ENCODE data around the gene TRDN.
"Not testable (repeated sequence)": the region's sequence is repeated elsewhere in the genome, so short reads cannot be mapped to it uniquely, and the experiment has no call there.

Gene TRDN

DNA sequence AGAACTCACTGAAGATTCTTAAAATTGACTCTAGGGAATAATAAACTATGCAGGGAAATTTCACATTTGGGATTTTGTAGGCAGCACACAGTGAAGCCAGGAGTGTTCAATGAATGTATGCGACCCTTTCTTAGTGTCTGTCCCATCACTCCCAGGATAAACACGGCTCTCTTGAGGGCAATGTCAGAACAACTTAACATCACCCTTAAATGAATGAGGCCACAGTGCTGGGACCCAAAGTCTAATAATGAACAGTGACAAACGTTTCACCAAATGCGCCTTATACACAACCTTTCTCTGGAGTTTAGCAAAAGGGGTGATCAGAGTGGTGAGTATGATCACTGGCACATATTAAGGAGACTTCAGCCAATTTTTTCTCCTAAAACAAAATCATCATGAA, 403.4 kb downstream of the TRDN start:
- DNase-seq: no peak

GRCh38 chr6:123227789-123228188, 409.0 kb downstream of the TRDN start:
- not testable (repeated sequence) for DNase-seq

GRCh38 chr6:123226398-123226797, 410.4 kb downstream of the TRDN start:
- no peak for DNase-seq

GRCh38 chr6:123224077-123224476, 412.7 kb downstream of the TRDN start:
- DNase-seq: no peak

DNA sequence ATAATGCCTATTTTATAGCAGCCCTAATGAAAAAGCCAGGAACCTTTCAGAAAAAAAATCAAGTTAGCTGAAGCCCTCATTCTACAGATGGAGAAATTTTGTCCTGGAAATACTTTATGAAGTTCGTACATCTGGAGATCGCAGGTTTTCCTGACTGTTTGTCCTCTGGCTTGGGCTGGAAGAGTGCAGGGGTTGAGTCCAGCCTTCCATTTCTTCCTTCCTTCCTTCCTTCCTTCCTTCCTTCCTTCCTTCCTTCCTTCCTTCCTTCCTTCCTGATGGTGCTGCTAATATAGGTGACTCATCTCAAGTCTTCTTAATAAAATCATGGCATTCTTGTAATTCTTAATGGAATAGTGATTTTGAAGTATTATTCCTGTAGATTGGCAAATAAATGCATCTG, 413.3 kb downstream of the TRDN start:
- DNase-seq: no peak

DNA sequence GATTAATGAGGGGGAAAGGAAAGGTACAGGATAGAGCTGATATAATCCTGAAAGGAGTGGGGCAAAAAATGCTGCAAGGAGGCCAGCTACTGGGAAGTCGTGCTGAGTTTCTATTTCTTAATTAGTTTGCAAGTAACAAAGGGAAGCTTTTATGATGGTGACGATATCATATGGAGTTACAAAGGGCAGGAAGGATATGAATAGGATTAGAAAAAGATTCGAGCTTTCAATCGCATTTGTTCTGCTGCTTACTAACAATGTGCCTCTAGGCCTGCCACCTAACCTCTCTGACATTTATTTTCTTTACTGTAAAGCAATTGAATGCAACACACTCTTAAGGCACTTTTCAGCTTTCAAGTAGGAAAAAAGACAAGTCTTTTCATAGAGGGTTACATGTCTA, 421.5 kb downstream of the TRDN start:
- DNase-seq: no peak

DNA sequence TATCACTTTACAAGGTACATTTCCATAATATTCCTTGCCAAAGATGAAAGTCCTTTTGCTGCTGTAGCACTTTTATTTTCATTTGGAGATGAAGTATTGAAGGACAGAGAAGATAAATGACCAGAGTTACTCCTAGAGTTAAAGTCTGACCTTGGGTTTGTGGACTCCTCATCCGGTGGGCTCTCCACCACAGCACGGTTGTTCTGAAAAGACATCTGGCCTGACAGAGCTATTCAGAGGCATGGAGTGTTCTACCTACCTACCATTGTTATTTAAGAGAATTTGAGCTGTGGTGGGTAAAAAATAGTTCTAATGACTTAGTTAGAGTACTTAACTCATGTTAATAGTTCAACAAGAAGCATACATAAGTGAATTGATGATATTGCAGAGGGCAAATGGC, 422.3 kb downstream of the TRDN start:
- no peak for DNase-seq

GRCh38 chr6:123213921-123214320, 422.8 kb downstream of the TRDN start:
- no peak for DNase-seq

DNA sequence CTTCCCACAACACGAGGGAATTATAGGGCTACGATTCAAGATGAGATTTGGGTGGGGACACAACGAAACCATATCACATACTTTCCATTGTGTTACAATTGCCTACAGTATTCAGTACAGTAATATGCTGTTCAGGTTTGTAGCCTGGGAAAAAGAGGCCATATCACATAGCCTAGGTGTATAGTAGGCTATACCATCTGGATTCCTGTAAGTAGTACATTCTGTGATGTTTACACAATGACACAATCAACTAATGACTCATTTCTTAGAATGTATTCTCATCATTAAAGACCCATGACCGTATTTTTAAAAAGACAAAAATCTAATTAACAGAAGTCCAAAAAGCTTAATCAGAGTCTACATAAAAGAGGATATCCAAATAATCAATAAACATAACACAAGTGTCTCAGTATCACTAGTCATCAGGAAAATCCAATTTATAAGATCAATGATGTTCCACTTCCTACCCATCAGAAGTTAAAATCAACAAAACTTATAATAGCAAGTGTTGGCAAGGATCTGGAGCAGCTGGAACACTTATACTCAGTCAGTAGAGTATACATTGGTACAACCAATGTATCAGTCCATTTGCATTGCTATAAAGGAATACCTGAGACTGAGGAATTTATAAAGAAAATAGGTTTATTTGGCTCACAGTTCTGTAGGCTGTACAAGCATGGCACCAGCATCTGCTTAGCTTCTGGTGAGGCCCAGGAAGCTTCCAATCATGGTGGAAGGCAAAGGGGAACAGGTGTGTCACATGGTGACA, 424.8 kb downstream of the TRDN start:
- DNase-seq: no peak

GRCh38 chr6:123210645-123211044, 426.1 kb downstream of the TRDN start:
- DNase-seq: no peak

- DNase-seq: no peak
Measured at GRCh38 chr6:123207967-123208510, 428.7 kb downstream of the TRDN start.

GRCh38 chr6:123203928-123204327, 432.8 kb downstream of the TRDN start:
- no peak for DNase-seq

DNA sequence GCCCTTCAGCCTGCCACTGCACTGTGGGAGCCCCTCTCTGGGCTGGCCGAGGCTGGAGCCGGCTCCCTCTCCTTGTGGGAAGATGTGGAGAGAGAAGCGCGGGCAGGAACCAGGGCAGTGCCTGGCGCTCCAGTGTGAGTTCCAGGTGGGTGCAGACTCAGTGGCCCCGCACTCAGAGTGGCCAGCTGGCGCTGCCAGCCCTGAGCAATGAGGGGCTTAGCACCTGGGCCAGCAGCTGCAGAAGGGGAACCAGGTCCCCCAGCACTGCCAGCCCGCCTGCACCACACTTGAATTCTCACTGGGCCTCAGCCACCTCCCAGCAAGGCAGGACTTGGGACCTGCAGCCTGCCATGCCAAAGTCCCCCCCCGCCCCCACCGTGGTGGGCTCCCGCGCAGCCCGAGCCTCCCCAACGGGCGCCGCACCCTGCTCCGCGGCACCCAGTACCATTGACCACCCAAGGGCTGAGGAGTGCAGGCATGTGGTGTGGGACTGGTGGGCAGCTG, 434.8 kb downstream of the TRDN start:
- no peak for DNase-seq

GRCh38 chr6:123193298-123193697, 443.5 kb downstream of the TRDN start:
- DNase-seq: no peak

GRCh38 chr6:123189816-123190215, 446.9 kb downstream of the TRDN start:
- no peak for DNase-seq

DNA sequence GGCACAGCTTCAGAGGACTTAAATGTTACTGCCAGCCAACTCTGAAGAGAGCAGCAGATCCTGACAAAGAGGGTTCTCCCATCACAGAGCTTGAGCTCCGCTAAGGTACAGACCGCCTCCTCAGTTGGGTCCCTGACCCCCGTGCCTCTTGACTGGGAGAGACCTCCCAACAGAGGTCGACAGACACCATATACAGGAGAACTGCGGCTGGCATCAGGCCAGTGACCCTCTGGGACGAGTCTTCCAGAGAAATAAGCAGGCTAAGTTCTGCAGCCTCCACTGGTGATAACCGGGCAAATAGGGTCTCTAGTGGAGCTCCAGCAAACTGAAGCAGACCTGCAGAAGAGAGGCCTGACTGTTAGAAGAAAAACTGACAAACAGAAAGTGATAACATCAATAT, 453.8 kb downstream of the TRDN start:
- DNase-seq: no peak

DNA sequence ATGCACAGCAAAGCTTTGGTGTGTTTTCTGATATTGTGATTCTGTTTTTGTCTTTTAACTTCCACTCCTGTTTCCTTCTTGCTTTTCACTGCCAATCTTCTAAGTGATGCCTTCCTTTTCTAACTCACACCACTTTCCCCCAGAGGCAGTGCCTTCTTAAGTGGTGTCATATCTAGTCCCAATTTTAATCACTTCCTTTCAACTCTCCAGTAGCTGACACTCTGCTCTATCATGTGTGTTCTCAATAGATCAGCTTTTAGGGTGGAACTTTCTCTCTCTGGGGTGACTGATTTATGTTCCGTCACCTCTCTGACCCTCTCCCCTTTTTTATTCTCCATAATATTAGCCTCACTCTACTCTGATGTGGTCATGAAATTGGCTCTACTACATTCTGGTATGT, 460.0 kb downstream of the TRDN start:
- DNase-seq: no peak

DNA sequence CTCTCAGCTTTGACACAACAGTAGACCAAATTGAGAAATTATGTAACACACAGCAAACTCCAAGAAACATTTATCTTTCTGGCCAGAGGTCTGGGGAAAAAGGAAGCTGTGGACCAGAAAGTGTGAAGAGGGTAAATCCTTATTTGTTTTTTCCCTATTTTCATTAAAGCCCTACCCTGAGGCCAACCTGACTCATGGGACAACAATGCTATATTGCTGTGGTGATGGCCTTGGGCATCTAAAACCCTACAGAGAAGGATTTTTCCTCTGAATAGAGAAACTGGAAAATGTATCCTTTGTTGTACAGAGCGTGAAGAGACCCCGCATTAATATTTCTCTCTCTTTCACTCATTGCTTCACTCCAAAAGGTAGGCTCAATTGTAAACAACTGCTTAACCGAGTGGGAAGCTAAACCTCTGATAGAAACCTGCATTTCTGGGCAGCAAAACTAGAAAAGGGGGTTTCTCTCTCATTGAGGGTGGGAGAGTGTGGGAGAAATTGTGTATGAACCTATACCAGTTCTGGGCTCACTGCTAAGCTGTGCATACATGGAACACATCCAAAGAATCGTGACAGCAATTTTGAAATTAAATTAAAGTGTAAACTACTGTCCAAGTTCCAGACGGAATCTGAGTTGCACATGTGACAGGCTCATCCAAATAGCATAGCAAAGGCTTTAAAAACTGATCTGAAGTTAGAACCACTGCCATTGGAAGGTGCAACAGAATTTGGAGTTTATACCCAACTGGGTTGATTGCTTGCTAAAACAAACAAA, 465.2 kb downstream of the TRDN start:
- DNase-seq: no peak

DNA sequence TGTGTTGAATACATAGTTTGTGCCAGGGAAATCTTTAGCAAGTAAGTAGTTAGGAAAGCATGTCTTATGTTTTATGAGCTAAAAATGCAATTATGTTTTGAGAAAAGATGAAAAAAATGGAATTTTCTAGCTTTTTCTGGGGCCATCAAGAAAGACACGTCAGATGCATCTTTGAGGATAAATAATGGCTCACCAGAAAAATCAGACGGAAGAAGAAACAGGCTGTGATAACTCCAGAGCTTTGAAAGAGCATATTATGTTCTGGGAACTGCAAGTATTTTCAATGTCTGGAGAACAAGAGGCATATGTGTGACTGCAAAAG, 467.0 kb downstream of the TRDN start:
- DNase-seq: no peak

DNA sequence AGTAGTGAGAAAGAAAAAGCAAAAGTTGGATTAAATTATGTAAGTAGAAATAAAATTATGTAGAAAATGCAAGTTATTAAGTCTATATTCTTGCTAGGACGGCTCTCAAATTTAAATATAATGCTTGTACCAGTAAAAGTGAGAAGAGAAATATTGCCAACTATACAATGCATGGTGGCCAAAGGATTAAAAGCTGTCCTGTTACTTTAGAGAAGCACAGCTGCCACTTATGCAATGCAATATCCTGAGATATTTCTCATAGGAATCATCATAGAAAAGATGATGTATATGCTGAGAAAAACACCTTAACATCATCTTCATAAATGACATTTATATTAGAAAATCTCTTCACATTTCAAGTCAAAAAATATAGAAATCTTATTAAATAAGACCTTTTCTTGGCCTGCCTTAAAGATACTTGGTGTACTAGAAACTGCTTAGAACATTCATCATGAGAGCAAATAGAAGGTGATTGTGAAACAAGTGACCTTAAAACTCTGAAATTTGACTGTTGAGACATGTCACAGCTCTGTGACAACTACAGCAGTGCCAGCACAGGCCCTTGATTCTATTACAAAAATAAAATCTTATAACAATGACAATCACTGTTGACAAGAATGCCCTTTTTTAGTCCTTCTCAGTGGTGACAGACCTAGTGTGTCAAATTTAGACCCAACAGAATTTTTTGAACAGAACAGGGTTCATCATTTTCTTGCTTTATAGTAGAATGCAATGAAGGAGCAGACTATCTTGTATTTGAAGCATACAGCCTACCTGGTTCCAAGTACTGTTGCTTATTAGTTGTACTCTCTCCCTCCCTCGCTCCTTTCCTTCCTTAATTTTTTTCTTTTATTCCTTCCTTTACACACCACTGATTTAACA, 467.6 kb downstream of the TRDN start:
- no peak for DNase-seq

DNA sequence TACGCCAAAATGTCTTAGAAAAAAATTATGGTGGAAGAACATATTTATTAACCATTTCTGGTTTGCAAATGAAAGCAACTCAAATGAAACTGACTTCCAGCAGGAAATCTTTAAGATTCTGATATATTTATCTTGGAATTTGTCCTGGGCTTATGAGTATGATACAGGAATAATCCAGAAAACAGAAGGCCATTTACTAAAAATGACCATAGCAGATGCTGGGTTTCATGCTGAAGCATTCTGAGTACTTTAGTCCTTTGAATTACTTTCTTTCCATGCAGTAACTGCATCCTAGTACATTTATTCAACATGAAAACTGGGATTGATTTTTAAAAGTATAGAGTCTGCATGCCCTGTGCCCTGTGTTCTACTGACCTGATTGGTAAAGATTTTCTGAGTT, 468.3 kb downstream of the TRDN start:
- DNase-seq: no peak

All from stimulated activated CD4-positive, alpha-beta T cell treated with anti-CD3 and anti-CD28 coated beads, Interleukin-4, amount 100 ng/mL, for 24 hours (primary cell).